K562 (cell line): ENCODE results near the gene TMEM156. TPM values are rescaled to one million over a fixed set of nuclear protein-coding genes. Genes with fewer than 3 reads are reported as not detected.

ENCODE experiments used
- EHMT2 ChIP-seq: fragments of 450-650 bp; IDR thresholded peaks from 2 replicates; pipeline ENCODE4 v1.6.1; 2018; ENCODE audit warnings: antibody characterized with exemption
- FOXJ2 ChIP-seq: fragments of 200-800 bp; sonication (Bioruptor generic); IDR thresholded peaks from 2 replicates; pipeline ENCODE4 v1.6.1; 2016; ENCODE audit warnings: missing genetic modification characterization, missing compliant biosample characterization
- HDAC8 ChIP-seq: fragments of 450-650 bp; IDR thresholded peaks from 2 replicates; pipeline ENCODE4 v1.6.1; 2016; ENCODE audit warnings: mild to moderate bottlenecking, missing genetic modification characterization, moderate library complexity, missing compliant biosample characterization
- IRF9 ChIP-seq: fragments of 450-650 bp; IDR thresholded peaks from 2 replicates; pipeline ENCODE4 v1.6.1; 2016; ENCODE audit warnings: missing biosample characterization, missing genetic modification characterization
- KLF6 ChIP-seq: fragments of 250-450 bp; sonication (Bioruptor Pico); IDR thresholded peaks from 2 replicates; pipeline ENCODE4 v1.4.0; 2020; ENCODE audit warnings: mild to moderate bottlenecking, moderate library complexity, borderline replicate concordance
- MCM2 ChIP-seq: fragments of 450-650 bp; IDR thresholded peaks from 2 replicates; pipeline ENCODE4 v1.6.1; 2017; ENCODE audit warnings: low read depth, mild to moderate bottlenecking
- RNF219 ChIP-seq: fragments of 250-450 bp; sonication (Bioruptor Pico); IDR thresholded peaks from 2 replicates; pipeline ENCODE4 v1.5.0; 2022; ENCODE audit warnings: mild to moderate bottlenecking
- SMAD4 ChIP-seq: fragments of 250-450 bp; sonication (Bioruptor Pico); conservative IDR thresholded peaks from 2 replicates; pipeline ENCODE4 v1.8.0; 2021; ENCODE audit warnings: inconsistent platforms, mild to moderate bottlenecking, moderate library complexity
- SOX6 ChIP-seq: fragments of 450-650 bp; IDR thresholded peaks from 2 replicates; pipeline ENCODE4 v1.6.1; 2014; ENCODE audit warnings: mild to moderate bottlenecking
- SPI1 ChIP-seq: IDR thresholded peaks from 2 replicates; pipeline ENCODE4 v1.6.1; 2011; ENCODE audit warnings: low read depth, low read length, control low read depth, borderline replicate concordance
- SRSF3 ChIP-seq: fragments of 200-400 bp; formaldehyde crosslinking; IDR thresholded peaks from 2 replicates; pipeline ENCODE4 v1.6.1; 2016; ENCODE audit warnings: mild to moderate bottlenecking, low read length, moderate library complexity; ENCODE audit not compliant: insufficient read depth
- TAF9B ChIP-seq: fragments of 450-650 bp; IDR thresholded peaks from 2 replicates; pipeline ENCODE4 v1.6.1; 2018; ENCODE audit warnings: mild to moderate bottlenecking; ENCODE audit not compliant: partially characterized antibody
- ZNF134 ChIP-seq: fragments of 250-450 bp; sonication (Bioruptor Pico); conservative IDR thresholded peaks from 2 replicates; pipeline ENCODE4 v1.4.0; 2020
- ZNF280B ChIP-seq: fragments of 250-450 bp; sonication (Bioruptor Pico); IDR thresholded peaks from 2 replicates; pipeline ENCODE4 v1.5.1; 2021; ENCODE audit warnings: mild to moderate bottlenecking
- ZNF609 ChIP-seq: sonication (generic); formaldehyde crosslinking; IDR thresholded peaks from 2 replicates; pipeline ENCODE4 v1.8.1; 2023; ENCODE audit warnings: missing genetic modification reagents, mild to moderate bottlenecking, borderline replicate concordance
- ZNF699 ChIP-seq: fragments of 250-450 bp; sonication (Bioruptor Pico); IDR thresholded peaks from 2 replicates; pipeline ENCODE4 v1.8.0; 2021; ENCODE audit warnings: mild to moderate bottlenecking, moderate library complexity; ENCODE audit not compliant: insufficient replicate concordance
- ZSCAN32 ChIP-seq: fragments of 450-650 bp; formaldehyde crosslinking; IDR thresholded peaks from 2 replicates; pipeline ENCODE4 v1.4.0; 2020; ENCODE audit warnings: mild to moderate bottlenecking, moderate library complexity
- polyA plus RNA-seq, 8 experiments: library from polyadenylated mRNA; depleted of rRNA in 4 of 8; stranded (reverse) in 5 of 8; unstranded in 3 of 8; fragments of >200 nt; fragmentation: Nextera tagmentation in 2 of 8; fragmentation: Illumina TruSeq in 1 of 8; extraction: Ambion mirVana in 2 of 8; extraction: Trizol in 1 of 8; gene quantifications; 2 replicates each; pipeline versions ENCODE4 v1.2.1 to v1.2.3, GENCODE V29; 2011 to 2014; ENCODE audit warnings: inconsistent platforms in 1 of 8, missing spikeins in 1 of 8
- total RNA-seq, 7 experiments: library from RNA; depleted of rRNA in 6 of 7; stranded (reverse); fragments of >200 nt in 6 of 7; fragmentation: Illumina TruSeq in 2 of 7; extraction: Trizol in 2 of 7; gene quantifications; 2 replicates each; pipeline versions ENCODE4 v1.2.1 to v1.2.3, GENCODE V29; 2011 to 2021; ENCODE audit warnings: low replicate concordance in 1 of 7

Gene TMEM156
- total and polyA plus RNA-seq, 9 of the 15 experiments (the other 6 are each of a cell fraction or from before 2014, with no cell fraction given): 3.5 to 9.6 (median 6.4) TPM

GRCh38 chr4:39032218-39033085 lies at the start of gene TMEM156 (continued):
- TF ChIP-seq RNF219 (no peak), MCM2 (no peak), KLF6 (CRISPR knock-in tag) (no peak), ZNF699 (CRISPR knock-in tag) (no peak), ZNF280B (CRISPR knock-in tag) (no peak), SOX6 (no peak), ZSCAN32 (no peak), TAF9B (peak; percentile 16), FOXJ2 (tag) (0 out of 2 replicates have a peak, but pooled peaks have one; percentile 45), ZNF134 (CRISPR knock-in tag) (no peak), SRSF3 (no peak), ZNF609 (CRISPR knock-in tag) (no peak), IRF9 (tag) (no peak), HDAC8 (tag) (no peak), SMAD4 (CRISPR knock-in tag) (no peak), EHMT2 (no peak), SPI1 (peak; percentile 54; the same call in 1 of the 2 replicates)
